Brain microvascular endothelial cell (primary cell): ENCODE results near the gene CASP3.
"Not testable (repeated sequence)": the region's sequence is repeated elsewhere in the genome, so short reads cannot be mapped to it uniquely, and the experiment has no call there.

Source experiments
- DNase-seq: peaks from one replicate; pipeline ENCODE4 v3.0.0-alpha.2; 2020
- H3K27ac ChIP-seq: fragments of 250-450 bp; sonication (Bioruptor Pico); 2 replicates; pipeline ENCODE4 v1.5.1; 2020; ENCODE audit warnings: mild to moderate bottlenecking, moderate library complexity
- H3K27me3 ChIP-seq: fragments of 250-450 bp; sonication (Bioruptor Pico); replicated peaks from 2 replicates; pipeline ENCODE4 v1.5.1; 2020; ENCODE audit warnings: mild to moderate bottlenecking
- H3K36me3 ChIP-seq: fragments of 250-450 bp; sonication (Bioruptor Pico); replicated peaks from 2 replicates; pipeline ENCODE4 v1.5.1; 2020; ENCODE audit warnings: mild to moderate bottlenecking
- H3K4me3 ChIP-seq: 2 replicates; pipeline ENCODE4 v1.5.1; 2011; ENCODE audit warnings: low read depth, mild to moderate bottlenecking, control low read depth, low read length, moderate library complexity
- CTCF ChIP-seq: IDR thresholded peaks from 2 replicates; pipeline ENCODE4 v1.5.1; 2011; ENCODE audit warnings: low read depth, mild to moderate bottlenecking, moderate library complexity, low read length, control low read depth, inconsistent platforms; ENCODE audit errors: missing control alignments
- in situ Hi-C: cut with HindIII; loops from 2 replicates; pipeline ENCODE4 v1.10.0; 2017; ENCODE audit warnings: low sequenced_read_pairs, low pct_ligation_motif_present

Gene CASP3

GRCh38 chr4:184636144-184636543 is 13.1 kb downstream of the CASP3 start:
- Histone ChIP-seq H3K27ac (no peak overlapping the region), H3K4me3 (no peak overlapping the region), H3K27me3 (no peaks in the 10 kb centered on the region), H3K36me3 (peaks cover 40% of the 10 kb centered on the region)
- in situ Hi-C loops, result no loop called here
- DNase-seq, result no peak
- TF ChIP-seq CTCF, result no peak

DNA sequence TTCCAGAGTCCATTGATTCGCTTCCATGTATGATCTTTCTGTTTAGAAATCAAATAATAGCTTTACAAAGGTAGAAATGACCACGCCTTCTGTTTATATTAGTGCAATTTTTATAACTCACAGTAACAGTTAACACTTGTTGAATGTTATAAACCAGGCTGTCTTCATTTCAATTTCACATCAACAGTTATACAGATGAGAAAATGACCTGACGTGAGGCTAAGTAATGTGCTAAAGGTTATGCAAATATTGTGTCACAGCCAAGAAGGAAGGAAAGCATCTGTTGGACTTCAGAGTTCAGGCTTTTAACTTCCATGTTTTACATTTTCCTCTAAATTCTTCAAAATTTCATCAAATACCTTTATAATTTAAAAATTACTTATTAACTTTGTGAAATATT is 13.9 kb downstream of the CASP3 start:
- in situ Hi-C loops, result no loop called here
- Histone ChIP-seq H3K36me3 (peaks cover 45% of the 10 kb centered on the region), H3K4me3 (no peak overlapping the region), H3K27me3 (no peaks in the 10 kb centered on the region), H3K27ac (no peak overlapping the region)
- no peak for TF ChIP-seq CTCF
- no peak for DNase-seq

- Histone ChIP-seq H3K27me3 (no peaks in the 10 kb centered on the region), H3K36me3 (peaks cover 57% of the 10 kb centered on the region), H3K4me3 (no peak overlapping the region), H3K27ac (no peak overlapping the region)
- no peak for TF ChIP-seq CTCF
- no peak for DNase-seq
- in situ Hi-C loops, result no loop called here
Measured at GRCh38 chr4:184632842-184633241, 16.4 kb downstream of the CASP3 start.

DNA sequence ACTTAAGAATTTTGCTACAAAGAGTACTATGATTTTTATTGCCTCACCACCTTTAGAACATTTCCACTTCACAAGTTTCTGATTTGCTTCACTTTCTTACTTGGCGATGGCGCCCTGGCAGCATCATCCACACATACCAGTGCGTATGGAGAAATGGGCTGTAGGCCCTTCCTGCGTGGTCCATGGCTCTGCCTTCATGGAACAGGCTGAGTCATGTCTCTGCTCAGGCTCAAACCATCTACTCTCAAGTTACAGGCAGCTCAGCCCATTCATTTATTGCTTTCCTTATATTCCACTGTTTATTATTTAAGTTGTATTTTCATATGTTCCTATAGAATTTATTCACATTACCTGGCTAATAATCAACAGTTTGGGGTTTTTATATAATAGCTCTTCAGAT is 21.1 kb downstream of the CASP3 start:
- Histone ChIP-seq H3K27ac (no peak overlapping the region), H3K27me3 (no peaks in the 10 kb centered on the region), H3K36me3 (peaks cover 36% of the 10 kb centered on the region), H3K4me3 (no peak overlapping the region)
- in situ Hi-C loops, result no loop called here
- no peak for DNase-seq
- TF ChIP-seq CTCF, result no peak

DNA sequence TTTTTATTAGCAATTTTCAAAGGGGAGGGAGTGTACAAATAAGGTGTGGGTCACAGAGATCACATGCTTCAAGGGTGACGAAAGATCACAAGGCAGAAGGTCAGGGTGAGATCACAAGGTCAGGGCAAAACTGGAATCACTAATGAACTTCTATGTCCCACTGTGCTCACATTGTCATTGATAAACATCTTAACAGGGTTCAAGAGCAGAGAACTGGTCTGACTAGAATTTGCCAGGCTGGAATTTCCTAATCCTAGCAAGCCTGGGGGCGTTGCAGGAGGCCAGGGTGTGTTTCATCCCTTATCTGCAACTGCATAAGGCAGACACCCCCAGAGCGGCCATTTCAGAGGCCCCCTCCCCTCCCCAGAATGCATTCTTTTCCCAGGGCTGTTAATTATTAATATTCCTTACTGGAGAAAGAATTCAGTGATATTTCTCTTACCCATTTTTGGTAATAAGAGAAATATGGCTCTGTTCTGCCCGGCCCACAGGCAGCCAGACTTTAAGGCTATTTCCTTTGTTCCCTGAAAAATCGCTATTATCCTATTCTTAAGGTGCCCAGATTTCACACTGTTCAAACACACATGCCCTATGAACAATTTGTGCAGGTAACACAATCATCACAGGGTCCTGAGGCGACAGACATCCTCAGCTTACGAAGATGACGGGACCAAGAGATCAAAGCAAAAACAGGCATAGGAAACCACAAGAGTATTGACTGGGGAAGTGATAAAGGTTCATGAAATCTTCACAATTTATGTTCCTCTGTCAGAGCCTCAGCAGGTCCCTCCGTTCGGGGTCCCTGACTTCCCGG is 23.3 kb downstream of the CASP3 start:
- H3K4me3 ChIP-seq, H3K27ac ChIP-seq, in situ Hi-C loops, DNase-seq, H3K27me3 ChIP-seq: not testable (repeated sequence)
- peaks cover 29% of the 10 kb centered on the region for H3K36me3 ChIP-seq

- no peak for TF ChIP-seq CTCF
- H3K27ac ChIP-seq, result no peak overlapping the region
Measured at GRCh38 chr4:184624972-184625554, 24.2 kb downstream of the CASP3 start.

GRCh38 chr4:184624504-184624903 is 24.7 kb downstream of the CASP3 start:
- H3K27ac ChIP-seq, DNase-seq, H3K4me3 ChIP-seq, H3K27me3 ChIP-seq, in situ Hi-C loops: not testable (repeated sequence)
- peaks cover 15% of the 10 kb centered on the region for H3K36me3 ChIP-seq

More at GRCh38 chr4:184624972-184625554, 24.2 kb downstream of the CASP3 start:
- no peak for DNase-seq
- H3K36me3 ChIP-seq, result peaks cover 21% of the 10 kb centered on the region
- in situ Hi-C loops, result no loop called here
- no peaks in the 10 kb centered on the region for H3K27me3 ChIP-seq
- no peak overlapping the region for H3K4me3 ChIP-seq
